ENCODE results near the gene HAT1.

DNA sequence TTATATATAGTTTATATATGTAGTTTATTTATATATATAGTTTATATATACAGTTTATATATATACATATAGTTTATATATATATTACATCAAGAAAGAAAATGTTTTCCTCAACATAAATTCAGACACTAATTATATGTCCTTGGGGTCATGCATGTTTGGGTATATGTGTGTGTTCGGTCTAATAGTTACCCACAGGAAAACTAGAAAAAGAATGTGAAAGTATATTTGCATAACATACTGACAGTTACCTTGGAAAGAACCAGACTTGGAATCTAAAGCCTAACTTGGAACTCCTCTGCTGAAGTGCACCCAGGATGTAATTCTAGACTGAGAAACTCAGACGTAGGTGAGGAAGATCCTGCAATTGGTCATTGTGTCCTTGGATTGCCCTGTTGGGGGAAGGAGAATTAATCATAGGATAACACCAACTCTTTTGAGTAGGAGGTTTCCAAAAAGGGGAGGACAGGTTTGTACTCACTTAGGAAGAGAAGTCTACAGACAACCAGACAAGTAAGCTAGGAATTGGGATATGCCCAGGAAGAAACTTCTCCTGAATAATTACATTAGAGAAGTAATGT, 19.3 kb upstream of the HAT1 start:
- TF ChIP-seq, protein P1, sequence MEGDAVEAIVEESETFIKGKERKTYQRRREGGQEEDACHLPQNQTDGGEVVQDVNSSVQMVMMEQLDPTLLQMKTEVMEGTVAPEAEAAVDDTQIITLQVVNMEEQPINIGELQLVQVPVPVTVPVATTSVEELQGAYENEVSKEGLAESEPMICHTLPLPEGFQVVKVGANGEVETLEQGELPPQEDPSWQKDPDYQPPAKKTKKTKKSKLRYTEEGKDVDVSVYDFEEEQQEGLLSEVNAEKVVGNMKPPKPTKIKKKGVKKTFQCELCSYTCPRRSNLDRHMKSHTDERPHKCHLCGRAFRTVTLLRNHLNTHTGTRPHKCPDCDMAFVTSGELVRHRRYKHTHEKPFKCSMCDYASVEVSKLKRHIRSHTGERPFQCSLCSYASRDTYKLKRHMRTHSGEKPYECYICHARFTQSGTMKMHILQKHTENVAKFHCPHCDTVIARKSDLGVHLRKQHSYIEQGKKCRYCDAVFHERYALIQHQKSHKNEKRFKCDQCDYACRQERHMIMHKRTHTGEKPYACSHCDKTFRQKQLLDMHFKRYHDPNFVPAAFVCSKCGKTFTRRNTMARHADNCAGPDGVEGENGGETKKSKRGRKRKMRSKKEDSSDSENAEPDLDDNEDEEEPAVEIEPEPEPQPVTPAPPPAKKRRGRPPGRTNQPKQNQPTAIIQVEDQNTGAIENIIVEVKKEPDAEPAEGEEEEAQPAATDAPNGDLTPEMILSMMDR (IDR thresholded peaks at IDR 0.05) = no peak
- TF ChIP-seq POLR2A (IDR thresholded peaks at IDR 0.05) = no peak
